ENCODE results near the gene VAV3. TPM values are rescaled to one million over a fixed set of nuclear protein-coding genes. Genes with fewer than 3 reads are reported as not detected.

Gene VAV3
- total and polyA plus RNA-seq, 2 donors (not counting 1 experiment from before 2014, with no cell fraction given): not detected

DNA sequence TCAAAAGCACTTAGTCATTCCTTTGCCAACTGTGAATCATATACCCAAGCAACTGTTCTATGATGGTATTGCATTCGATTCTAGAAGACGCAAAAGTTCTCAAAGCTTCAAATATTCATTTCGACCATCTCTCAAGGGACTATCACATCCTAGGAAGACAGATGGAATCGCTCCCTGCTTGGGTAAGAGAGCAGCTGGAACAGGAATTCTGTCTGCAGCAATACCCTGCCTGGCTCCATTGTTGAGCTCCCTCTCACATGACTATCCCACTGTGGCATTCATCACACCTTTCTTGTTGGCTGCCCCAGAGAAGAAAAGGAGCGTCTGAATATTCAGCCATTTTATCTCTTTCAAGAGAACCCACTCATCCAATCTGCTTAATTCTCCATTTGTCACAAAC lies 426.5 kb downstream of the VAV3 start:
- no peak overlapping the region for H2AFZ ChIP-seq (ENCODE audit: low read length)
- no peaks in the 10 kb centered on the region for H3K36me3 ChIP-seq (ENCODE audit: control insufficient read depth, insufficient read depth, low read length)
- H3K4me3 ChIP-seq (replicated peaks in 1 of 4; ENCODE audit: control extremely low read depth in 1 of 4, insufficient read depth in 1 of 4, low read depth in 3 of 4, low read length in 4 of 4): no peak overlapping the region
- no peaks in the 10 kb centered on the region for H3K79me2 ChIP-seq (ENCODE audit: control insufficient read depth, insufficient read depth, low read length)
- H3K27me3 ChIP-seq (ENCODE audit: control insufficient read depth, insufficient read depth, low read length): no peaks in the 10 kb centered on the region
- H3K9ac ChIP-seq (ENCODE audit: insufficient read depth, low read length): no peak overlapping the region
- H3K9me3 ChIP-seq (ENCODE audit: control insufficient read depth, insufficient read depth, low read depth, low read length): no peaks in the 10 kb centered on the region
- no peaks in the 10 kb centered on the region for H3K4me1 ChIP-seq (ENCODE audit: control insufficient read depth, extremely low read depth, insufficient read depth, low read length)
- no peak overlapping the region for H3K27ac ChIP-seq (ENCODE audit: insufficient read depth, low read length)
- TF ChIP-seq EZH2 (IDR thresholded peaks at IDR 0.05; ENCODE audit: low read length, missing control alignments): no peak
- TF ChIP-seq CTCF (conservative IDR thresholded peaks at IDR 0.05 in 1 of 2, IDR thresholded peaks at IDR 0.05 in 1 of 2; ENCODE audit: low read depth in 1 of 2, low read length in 2 of 2): no peak
- H3K4me2 ChIP-seq (ENCODE audit: extremely low read depth, insufficient read depth, low read length): no peak overlapping the region
- DNase-seq (ENCODE audit: low read depth in 2 of 2): no peak
- H4K20me1 ChIP-seq (ENCODE audit: control insufficient read depth, extremely low read depth, insufficient read depth, low read length): no peaks in the 10 kb centered on the region

- H4K20me1 ChIP-seq (ENCODE audit: control insufficient read depth, extremely low read depth, insufficient read depth, low read length): no peaks in the 10 kb centered on the region
- peak; percentile 12 to 36 for DNase-seq (ENCODE audit: low read depth in 2 of 2)
- no peak overlapping the region for H3K27ac ChIP-seq (ENCODE audit: insufficient read depth, low read length)
- no peaks in the 10 kb centered on the region for H3K27me3 ChIP-seq (ENCODE audit: control insufficient read depth, insufficient read depth, low read length)
- no peak overlapping the region for H2AFZ ChIP-seq (ENCODE audit: low read length)
- H3K4me1 ChIP-seq (ENCODE audit: control insufficient read depth, extremely low read depth, insufficient read depth, low read length): no peaks in the 10 kb centered on the region
- H3K36me3 ChIP-seq (ENCODE audit: control insufficient read depth, insufficient read depth, low read length): no peaks in the 10 kb centered on the region
- H3K79me2 ChIP-seq (ENCODE audit: control insufficient read depth, insufficient read depth, low read length): no peaks in the 10 kb centered on the region
- H3K9me3 ChIP-seq (ENCODE audit: control insufficient read depth, insufficient read depth, low read depth, low read length): no peaks in the 10 kb centered on the region
- H3K4me3 ChIP-seq (replicated peaks in 1 of 4; ENCODE audit: control extremely low read depth in 1 of 4, insufficient read depth in 1 of 4, low read depth in 3 of 4, low read length in 4 of 4): no peak overlapping the region
- no peak overlapping the region for H3K4me2 ChIP-seq (ENCODE audit: extremely low read depth, insufficient read depth, low read length)
- no peak for TF ChIP-seq EZH2 (IDR thresholded peaks at IDR 0.05; ENCODE audit: low read length, missing control alignments)
- TF ChIP-seq CTCF (conservative IDR thresholded peaks at IDR 0.05 in 1 of 2, IDR thresholded peaks at IDR 0.05 in 1 of 2; ENCODE audit: low read depth in 1 of 2, low read length in 2 of 2): no peak
- H3K9ac ChIP-seq (ENCODE audit: insufficient read depth, low read length): no peak overlapping the region
Measured at GRCh38 chr1:107536266-107536665, 428.7 kb downstream of the VAV3 start.

- DNase-seq (ENCODE audit: low read depth in 2 of 2): no peak
- H3K79me2 ChIP-seq (ENCODE audit: control insufficient read depth, insufficient read depth, low read length): no peaks in the 10 kb centered on the region
- no peaks in the 10 kb centered on the region for H3K27me3 ChIP-seq (ENCODE audit: control insufficient read depth, insufficient read depth, low read length)
- no peak overlapping the region for H2AFZ ChIP-seq (ENCODE audit: low read length)
- no peak for TF ChIP-seq CTCF (conservative IDR thresholded peaks at IDR 0.05 in 1 of 2, IDR thresholded peaks at IDR 0.05 in 1 of 2; ENCODE audit: low read depth in 1 of 2, low read length in 2 of 2)
- TF ChIP-seq EZH2 (IDR thresholded peaks at IDR 0.05; ENCODE audit: low read length, missing control alignments): no peak
- H3K4me2 ChIP-seq (ENCODE audit: extremely low read depth, insufficient read depth, low read length): no peak overlapping the region
- H3K4me3 ChIP-seq (replicated peaks in 1 of 4; ENCODE audit: control extremely low read depth in 1 of 4, insufficient read depth in 1 of 4, low read depth in 3 of 4, low read length in 4 of 4): no peak overlapping the region
- H3K4me1 ChIP-seq (ENCODE audit: control insufficient read depth, extremely low read depth, insufficient read depth, low read length): no peaks in the 10 kb centered on the region
- no peaks in the 10 kb centered on the region for H3K9me3 ChIP-seq (ENCODE audit: control insufficient read depth, insufficient read depth, low read depth, low read length)
- no peak overlapping the region for H3K27ac ChIP-seq (ENCODE audit: insufficient read depth, low read length)
- H4K20me1 ChIP-seq (ENCODE audit: control insufficient read depth, extremely low read depth, insufficient read depth, low read length): no peaks in the 10 kb centered on the region
- no peak overlapping the region for H3K9ac ChIP-seq (ENCODE audit: insufficient read depth, low read length)
- H3K36me3 ChIP-seq (ENCODE audit: control insufficient read depth, insufficient read depth, low read length): no peaks in the 10 kb centered on the region
Measured at GRCh38 chr1:107535091-107535490, 429.9 kb downstream of the VAV3 start.

Measured in fibroblast of lung (primary cell).